Neural progenitor cell (in vitro differentiated cells): ENCODE measurements around the gene CACNA1C. TPM values are rescaled to one million over a fixed set of nuclear protein-coding genes. Genes with fewer than 3 reads are reported as not detected.

Source experiments
- DNase-seq: peaks from one replicate; pipeline ENCODE4 v3.0.0-alpha.2; 2016; ENCODE audit warnings: low spot score
- H2AFZ ChIP-seq: fragments of 200-600 bp; sonication (generic); replicated peaks from 2 replicates; pipeline ENCODE4 v1.6.1; 2016; ENCODE audit warnings: antibody characterized with exemption
- H3F3A ChIP-seq: fragments of 200-600 bp; sonication (generic); 2 replicates; pipeline ENCODE4 v1.6.1; 2016; ENCODE audit warnings: antibody characterized with exemption, low read depth
- H3K27ac ChIP-seq: fragments of 200-600 bp; sonication (generic); 2 replicates; pipeline ENCODE4 v1.5.1; 2016; ENCODE audit warnings: mild to moderate bottlenecking
- H3K27me3 ChIP-seq: fragments of 200-600 bp; sonication (generic); 2 replicates; pipeline ENCODE4 v1.6.1; 2016; ENCODE audit warnings: mild to moderate bottlenecking, moderate library complexity
- H3K36me3 ChIP-seq: fragments of 200-600 bp; sonication (generic); 2 replicates; pipeline ENCODE4 v1.5.1; 2016
- H3K4me1 ChIP-seq: fragments of 200-600 bp; sonication (generic); 2 replicates; pipeline ENCODE4 v1.6.1; 2016; ENCODE audit warnings: mixed run types
- H3K4me2 ChIP-seq: fragments of 200-600 bp; sonication (generic); 2 replicates; pipeline ENCODE4 v1.6.1; 2016
- H3K4me3 ChIP-seq: fragments of 200-600 bp; sonication (generic); 2 replicates; pipeline ENCODE4 v1.5.1; 2016
- H3K79me2 ChIP-seq: fragments of 200-600 bp; sonication (generic); 2 replicates; pipeline ENCODE4 v1.6.1; 2016; ENCODE audit warnings: low read depth
- H3K9ac ChIP-seq: fragments of 200-600 bp; sonication (generic); 2 replicates; pipeline ENCODE4 v1.6.1; 2016
- H3K9me3 ChIP-seq: fragments of 200-600 bp; sonication (generic); 2 replicates; pipeline ENCODE4 v1.5.1; 2016; ENCODE audit warnings: low read depth
- H4K20me1 ChIP-seq: fragments of 200-600 bp; sonication (generic); 2 replicates; pipeline ENCODE4 v1.6.1; 2016; ENCODE audit warnings: low read depth
- H3K27ac Mint-ChIP-seq: 3 replicates; pipeline ENCODE4 v1.8.0; 2021; ENCODE audit warnings: mixed read lengths
- H3K27me3 Mint-ChIP-seq: 2 replicates; pipeline ENCODE4 v1.8.0; 2022; ENCODE audit warnings: low read depth, mild to moderate bottlenecking, inconsistent platforms, moderate library complexity, mixed read lengths; ENCODE audit not compliant: insufficient read depth
- H3K36me3 Mint-ChIP-seq: 3 replicates; pipeline ENCODE4 v1.8.0; 2021; ENCODE audit warnings: mixed read lengths
- H3K4me1 Mint-ChIP-seq: 3 replicates; pipeline ENCODE4 v1.8.0; 2021; ENCODE audit warnings: mixed read lengths
- H3K4me3 Mint-ChIP-seq: 3 replicates; pipeline ENCODE4 v1.8.0; 2021; ENCODE audit warnings: mild to moderate bottlenecking, moderate library complexity, mixed read lengths
- H3K9me3 Mint-ChIP-seq: 3 replicates; pipeline ENCODE4 v1.8.0; 2020; ENCODE audit warnings: mixed read lengths
- EZH2 ChIP-seq: fragments of 200-600 bp; sonication (generic); IDR thresholded peaks from 2 replicates; pipeline ENCODE4 v1.6.1; 2017; ENCODE audit warnings: antibody characterized with exemption, mild to moderate bottlenecking, moderate library complexity
- EZH2phosphoT487 ChIP-seq: fragments of 200-600 bp; sonication (generic); IDR thresholded peaks from 2 replicates; pipeline ENCODE4 v1.6.1; 2017; ENCODE audit warnings: antibody characterized with exemption
- total RNA-seq: library from RNA; depleted of rRNA; stranded (reverse); fragments of >200 nt; gene quantifications from 2 replicates; pipeline ENCODE4 v1.2.3, GENCODE V29; 2015; ENCODE audit warnings: low replicate concordance
- TF ChIP-seq, protein P1 (sequence below): fragments of 200-600 bp; sonication (generic); IDR thresholded peaks from 2 replicates; pipeline ENCODE4 v1.5.1; 2017; ENCODE audit warnings: antibody characterized with exemption, mild to moderate bottlenecking

CACNA1C gene
- total RNA-seq, 1 donor from 2014 or later = 2.7 TPM

DNA sequence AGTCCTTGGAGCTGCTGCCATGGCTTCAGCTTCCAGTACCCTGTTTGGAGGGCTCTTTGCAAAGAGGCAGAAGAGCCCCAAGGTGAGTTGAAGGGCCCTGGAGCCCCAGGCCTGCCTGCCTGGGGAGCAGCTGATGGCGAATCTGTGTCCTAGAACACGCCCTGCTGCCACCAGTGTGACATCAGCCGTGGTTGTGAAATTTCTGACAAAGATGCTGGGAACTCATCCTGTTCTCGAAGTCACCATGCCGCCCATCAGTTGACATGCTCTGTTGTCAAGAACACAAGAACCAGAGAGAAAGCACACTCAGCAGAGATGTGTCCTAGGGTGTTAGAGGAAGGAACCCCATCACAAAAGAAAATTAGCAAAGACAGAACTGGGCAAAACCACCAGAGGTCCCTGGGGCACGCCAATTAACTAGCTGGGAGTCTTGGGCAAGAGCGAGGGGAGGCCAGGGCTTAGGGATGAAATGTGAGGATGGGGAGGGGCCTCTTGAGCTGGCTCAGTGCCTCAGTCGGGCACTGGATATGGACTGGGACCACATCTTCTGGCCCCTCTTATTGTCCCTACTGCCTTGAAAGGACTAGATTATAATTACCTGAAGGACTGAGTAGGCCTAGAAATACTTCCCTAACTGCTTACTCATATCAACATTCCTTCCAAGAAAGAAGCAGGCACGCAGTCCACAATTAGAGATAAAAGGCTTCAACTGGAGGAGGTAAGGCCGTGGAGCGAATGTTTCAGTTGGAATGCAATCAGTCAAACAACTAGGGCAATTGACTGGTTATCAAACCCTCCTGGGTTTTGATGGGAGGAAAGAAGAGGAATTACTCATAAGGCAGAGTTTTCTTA, 163.1 kb downstream of the CACNA1C start:
- DNase-seq = no peak
- Histone ChIP-seq H3K27ac (no peak overlapping the region), H3K9ac (no peak overlapping the region), H3K9me3 (no peaks in the 10 kb centered on the region), H3K36me3 (no peaks in the 10 kb centered on the region), H3F3A (no peaks in the 10 kb centered on the region), H3K4me2 (no peak overlapping the region), H3K4me1 (peaks cover 11% of the 10 kb centered on the region), H3K79me2 (no peaks in the 10 kb centered on the region), H3K4me3 (no peak overlapping the region), H4K20me1 (no peaks in the 10 kb centered on the region), H2AFZ (no peak overlapping the region), H3K27me3 (no peaks in the 10 kb centered on the region)
- H3K27ac Mint-ChIP-seq = peak overlapping the region; percentile 61
- H3K9me3 Mint-ChIP-seq = no peaks in the 10 kb centered on the region
- H3K4me3 Mint-ChIP-seq = no peak overlapping the region
- H3K27me3 Mint-ChIP-seq = peaks cover 2% of the 10 kb centered on the region
- no peaks in the 10 kb centered on the region for H3K36me3 Mint-ChIP-seq
- H3K4me1 Mint-ChIP-seq = peaks cover 22% of the 10 kb centered on the region
- TF ChIP-seq EZH2phosphoT487 (no peak), EZH2 (no peak)
- TF ChIP-seq, protein P1, sequence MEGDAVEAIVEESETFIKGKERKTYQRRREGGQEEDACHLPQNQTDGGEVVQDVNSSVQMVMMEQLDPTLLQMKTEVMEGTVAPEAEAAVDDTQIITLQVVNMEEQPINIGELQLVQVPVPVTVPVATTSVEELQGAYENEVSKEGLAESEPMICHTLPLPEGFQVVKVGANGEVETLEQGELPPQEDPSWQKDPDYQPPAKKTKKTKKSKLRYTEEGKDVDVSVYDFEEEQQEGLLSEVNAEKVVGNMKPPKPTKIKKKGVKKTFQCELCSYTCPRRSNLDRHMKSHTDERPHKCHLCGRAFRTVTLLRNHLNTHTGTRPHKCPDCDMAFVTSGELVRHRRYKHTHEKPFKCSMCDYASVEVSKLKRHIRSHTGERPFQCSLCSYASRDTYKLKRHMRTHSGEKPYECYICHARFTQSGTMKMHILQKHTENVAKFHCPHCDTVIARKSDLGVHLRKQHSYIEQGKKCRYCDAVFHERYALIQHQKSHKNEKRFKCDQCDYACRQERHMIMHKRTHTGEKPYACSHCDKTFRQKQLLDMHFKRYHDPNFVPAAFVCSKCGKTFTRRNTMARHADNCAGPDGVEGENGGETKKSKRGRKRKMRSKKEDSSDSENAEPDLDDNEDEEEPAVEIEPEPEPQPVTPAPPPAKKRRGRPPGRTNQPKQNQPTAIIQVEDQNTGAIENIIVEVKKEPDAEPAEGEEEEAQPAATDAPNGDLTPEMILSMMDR = no peak

GRCh38 chr12:2218706-2219105, 165.9 kb downstream of the CACNA1C start:
- Mint-ChIP-seq H3K4me3 (no peak overlapping the region), H3K27me3 (peaks cover 2% of the 10 kb centered on the region), H3K9me3 (no peaks in the 10 kb centered on the region), H3K4me1 (peaks cover 10% of the 10 kb centered on the region), H3K36me3 (no peaks in the 10 kb centered on the region), H3K27ac (no peak overlapping the region)
- H3K4me3 ChIP-seq = no peak overlapping the region
- DNase-seq = no peak
- no peak overlapping the region for H3K9ac ChIP-seq
- H3K36me3 ChIP-seq = no peaks in the 10 kb centered on the region
- H3K9me3 ChIP-seq = no peaks in the 10 kb centered on the region
- no peaks in the 10 kb centered on the region for H3F3A ChIP-seq
- H3K4me1 ChIP-seq = peaks cover 2% of the 10 kb centered on the region
- H3K27me3 ChIP-seq = no peaks in the 10 kb centered on the region
- no peak overlapping the region for H3K4me2 ChIP-seq
- H3K27ac ChIP-seq = no peak overlapping the region
- no peaks in the 10 kb centered on the region for H4K20me1 ChIP-seq
- no peaks in the 10 kb centered on the region for H3K79me2 ChIP-seq
- TF ChIP-seq, protein P1 = no peak
- TF ChIP-seq EZH2phosphoT487 = no peak
- no peak for TF ChIP-seq EZH2
- H2AFZ ChIP-seq = no peak overlapping the region

- H3K9me3 Mint-ChIP-seq = no peaks in the 10 kb centered on the region
- Histone ChIP-seq H3K4me2 (no peak overlapping the region), H3F3A (no peaks in the 10 kb centered on the region), H3K27ac (no peak overlapping the region), H3K9me3 (no peaks in the 10 kb centered on the region), H3K27me3 (no peaks in the 10 kb centered on the region), H4K20me1 (no peaks in the 10 kb centered on the region), H3K36me3 (no peaks in the 10 kb centered on the region), H3K4me1 (no peaks in the 10 kb centered on the region), H3K79me2 (no peaks in the 10 kb centered on the region), H2AFZ (no peak overlapping the region), H3K4me3 (no peak overlapping the region), H3K9ac (no peak overlapping the region)
- peaks cover 2% of the 10 kb centered on the region for H3K27me3 Mint-ChIP-seq
- no peak overlapping the region for H3K27ac Mint-ChIP-seq
- H3K4me1 Mint-ChIP-seq = peaks cover 4% of the 10 kb centered on the region
- no peak for TF ChIP-seq EZH2phosphoT487
- TF ChIP-seq, protein P1 = no peak
- no peak for TF ChIP-seq EZH2
- H3K36me3 Mint-ChIP-seq = no peaks in the 10 kb centered on the region
- DNase-seq = no peak
- H3K4me3 Mint-ChIP-seq = no peak overlapping the region
Observed at GRCh38 chr12:2221030-2221621, 168.3 kb downstream of the CACNA1C start.
